Erythroblast (primary cell): ENCODE data around the gene ADARB2.

Experiments
- GATA1 ChIP-seq: IDR thresholded peaks from 2 replicates; pipeline ENCODE4 v1.6.1; 2011; ENCODE audit warnings: low read depth, mild to moderate bottlenecking, control low read depth, low read length, moderate library complexity
- POLR2A ChIP-seq: IDR thresholded peaks from 2 replicates; pipeline ENCODE4 v1.6.1; 2011; ENCODE audit warnings: mild to moderate bottlenecking, low read length

DNA sequence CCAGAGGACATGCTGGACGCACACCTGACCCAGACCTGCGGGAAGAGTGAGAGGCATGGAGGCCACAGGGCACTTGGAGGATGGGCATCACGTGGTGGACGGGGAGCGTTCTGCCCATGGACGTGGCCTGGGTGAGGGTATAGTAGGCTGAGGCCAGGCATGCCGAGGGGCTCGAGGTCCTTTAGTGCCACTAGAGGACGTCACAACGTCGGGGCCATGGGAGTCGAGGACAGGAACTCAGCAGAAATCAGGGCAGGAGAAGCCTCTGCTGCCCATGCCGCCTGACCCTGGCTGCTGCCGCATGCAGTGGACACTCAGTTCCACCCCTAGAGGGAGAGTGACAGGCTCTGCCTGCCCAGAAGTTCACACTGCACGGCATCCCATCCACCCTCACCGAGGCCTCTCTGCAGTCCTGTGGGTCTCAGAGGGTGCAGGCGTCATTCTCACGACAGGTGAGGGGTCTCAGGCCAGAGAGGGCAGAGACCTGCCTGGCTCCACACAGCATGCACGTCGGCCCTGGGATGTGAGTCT is 198.7 kb downstream of the ADARB2 start:
- TF ChIP-seq POLR2A (no peak), GATA1 (no peak)
